ENCODE measurements around the gene SH3RF3. TPM values are rescaled to one million over a fixed set of nuclear protein-coding genes. Genes with fewer than 3 reads are reported as not detected.

The SH3RF3 gene
- total RNA-seq, 1 donor from 2014 or later = 1.7 TPM

- Mint-ChIP-seq H3K4me1 (ENCODE audit: low read depth, unreplicated experiment) (no peaks in the 10 kb centered on the region), H3K4me3 (ENCODE audit: unreplicated experiment) (no peak overlapping the region), H3K27ac (ENCODE audit: unreplicated experiment) (no peak overlapping the region), H3K9me3 (ENCODE audit: unreplicated experiment) (no peaks in the 10 kb centered on the region), H3K27me3 (ENCODE audit: unreplicated experiment) (peaks cover 4% of the 10 kb centered on the region), H3K36me3 (ENCODE audit: unreplicated experiment) (no peaks in the 10 kb centered on the region)
- no peak for DNase-seq
- TF ChIP-seq, protein P1, sequence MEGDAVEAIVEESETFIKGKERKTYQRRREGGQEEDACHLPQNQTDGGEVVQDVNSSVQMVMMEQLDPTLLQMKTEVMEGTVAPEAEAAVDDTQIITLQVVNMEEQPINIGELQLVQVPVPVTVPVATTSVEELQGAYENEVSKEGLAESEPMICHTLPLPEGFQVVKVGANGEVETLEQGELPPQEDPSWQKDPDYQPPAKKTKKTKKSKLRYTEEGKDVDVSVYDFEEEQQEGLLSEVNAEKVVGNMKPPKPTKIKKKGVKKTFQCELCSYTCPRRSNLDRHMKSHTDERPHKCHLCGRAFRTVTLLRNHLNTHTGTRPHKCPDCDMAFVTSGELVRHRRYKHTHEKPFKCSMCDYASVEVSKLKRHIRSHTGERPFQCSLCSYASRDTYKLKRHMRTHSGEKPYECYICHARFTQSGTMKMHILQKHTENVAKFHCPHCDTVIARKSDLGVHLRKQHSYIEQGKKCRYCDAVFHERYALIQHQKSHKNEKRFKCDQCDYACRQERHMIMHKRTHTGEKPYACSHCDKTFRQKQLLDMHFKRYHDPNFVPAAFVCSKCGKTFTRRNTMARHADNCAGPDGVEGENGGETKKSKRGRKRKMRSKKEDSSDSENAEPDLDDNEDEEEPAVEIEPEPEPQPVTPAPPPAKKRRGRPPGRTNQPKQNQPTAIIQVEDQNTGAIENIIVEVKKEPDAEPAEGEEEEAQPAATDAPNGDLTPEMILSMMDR (IDR thresholded peaks at IDR 0.05; ENCODE audit: partially characterized antibody, unreplicated experiment) = no peak
These were observed 118.8 kb downstream of the SH3RF3 start for GRCh38 chr2:109247812-109248211.

DNA sequence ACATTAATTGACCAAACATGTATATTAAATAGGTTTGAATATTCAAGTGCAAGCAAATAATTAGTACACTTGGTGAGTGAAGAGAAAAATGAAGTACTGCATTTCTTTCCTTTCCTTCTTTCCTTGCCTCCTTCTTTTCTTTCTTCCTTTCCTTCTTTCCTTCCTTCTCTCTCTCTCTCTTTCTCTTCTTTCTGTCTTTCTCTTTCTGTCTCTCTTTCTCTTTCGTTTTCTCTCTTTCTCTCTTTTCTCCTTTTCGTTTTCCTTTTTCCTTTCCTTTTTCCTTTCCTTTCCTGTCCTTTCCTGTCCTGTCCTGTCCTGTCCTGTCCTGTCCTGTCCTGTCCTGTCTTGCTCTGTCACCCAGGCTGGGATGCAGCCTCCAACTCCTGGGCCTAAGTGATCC, 119.6 kb downstream of the SH3RF3 start:
- H3K27ac Mint-ChIP-seq (ENCODE audit: unreplicated experiment) = no peak overlapping the region
- DNase-seq = no peak
- H3K36me3 Mint-ChIP-seq (ENCODE audit: unreplicated experiment) = no peaks in the 10 kb centered on the region
- H3K9me3 Mint-ChIP-seq (ENCODE audit: unreplicated experiment) = no peaks in the 10 kb centered on the region
- no peak overlapping the region for H3K4me3 Mint-ChIP-seq (ENCODE audit: unreplicated experiment)
- H3K27me3 Mint-ChIP-seq (ENCODE audit: unreplicated experiment) = peaks cover 4% of the 10 kb centered on the region
- TF ChIP-seq, protein P1 (IDR thresholded peaks at IDR 0.05; ENCODE audit: partially characterized antibody, unreplicated experiment) = no peak
- no peaks in the 10 kb centered on the region for H3K4me1 Mint-ChIP-seq (ENCODE audit: low read depth, unreplicated experiment)

DNA sequence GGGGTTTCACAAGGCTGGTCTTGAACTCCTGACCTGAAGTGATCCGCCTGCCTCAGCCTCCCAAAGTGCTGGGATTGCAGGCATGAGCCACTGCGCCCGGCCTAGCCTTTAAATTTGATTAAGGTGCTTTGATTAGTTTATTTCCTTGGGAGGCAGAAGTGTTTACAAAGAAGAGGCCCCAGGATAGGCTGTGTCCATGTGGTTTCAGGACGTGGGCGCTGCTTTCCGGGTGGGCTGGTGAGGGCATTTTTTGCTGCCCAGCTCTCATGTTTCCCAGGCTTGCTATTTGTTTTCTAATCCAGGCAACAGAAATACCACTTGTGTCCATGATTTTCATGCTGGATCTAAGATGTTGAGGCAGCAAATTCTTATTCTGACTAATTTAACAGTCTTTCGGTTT, 124.2 kb downstream of the SH3RF3 start:
- H3K27ac Mint-ChIP-seq (ENCODE audit: unreplicated experiment) = no peak overlapping the region
- H3K36me3 Mint-ChIP-seq (ENCODE audit: unreplicated experiment) = no peaks in the 10 kb centered on the region
- H3K9me3 Mint-ChIP-seq (ENCODE audit: unreplicated experiment) = no peaks in the 10 kb centered on the region
- no peak for DNase-seq
- H3K4me1 Mint-ChIP-seq (ENCODE audit: low read depth, unreplicated experiment) = no peaks in the 10 kb centered on the region
- peaks cover 6% of the 10 kb centered on the region for H3K27me3 Mint-ChIP-seq (ENCODE audit: unreplicated experiment)
- H3K4me3 Mint-ChIP-seq (ENCODE audit: unreplicated experiment) = no peak overlapping the region
- TF ChIP-seq, protein P1 (IDR thresholded peaks at IDR 0.05; ENCODE audit: partially characterized antibody, unreplicated experiment) = no peak

DNA sequence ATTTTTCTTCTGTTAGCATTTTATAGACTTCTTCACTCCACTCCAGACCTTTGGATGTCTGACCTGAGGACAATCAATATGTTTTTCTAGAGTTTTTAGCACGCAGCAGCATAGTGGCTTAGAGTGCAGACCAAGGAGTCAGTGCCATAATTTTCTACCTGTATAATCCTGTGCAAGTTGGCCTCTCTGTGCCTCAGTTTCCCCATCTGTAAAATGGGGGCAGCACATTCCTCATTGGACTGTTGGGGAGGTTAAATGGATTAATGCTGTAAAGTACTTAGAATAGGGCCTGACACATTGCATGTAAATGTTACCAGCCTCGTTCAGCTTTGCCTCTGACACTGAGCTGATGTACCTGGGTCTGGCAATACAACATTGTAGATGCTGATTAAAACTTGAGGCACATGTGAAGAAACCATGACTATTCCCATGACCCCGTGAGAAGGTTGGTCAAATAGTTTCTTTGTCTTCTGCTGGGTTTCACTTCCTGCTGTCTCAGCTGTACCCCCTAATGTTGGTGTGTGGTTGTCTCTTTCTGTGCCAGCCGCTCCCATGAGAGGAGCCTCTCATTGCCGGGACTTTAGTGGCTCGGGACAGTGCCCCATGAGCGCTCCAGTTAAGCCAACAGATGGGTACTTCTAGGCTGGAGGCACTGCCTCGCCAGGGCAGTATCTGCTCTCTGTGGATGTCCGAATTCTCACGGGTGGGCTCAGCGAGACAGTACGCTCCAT, 125.3 kb downstream of the SH3RF3 start:
- TF ChIP-seq, protein P1 (IDR thresholded peaks at IDR 0.05; ENCODE audit: partially characterized antibody, unreplicated experiment) = no peak
- no peaks in the 10 kb centered on the region for H3K4me1 Mint-ChIP-seq (ENCODE audit: low read depth, unreplicated experiment)

DNA sequence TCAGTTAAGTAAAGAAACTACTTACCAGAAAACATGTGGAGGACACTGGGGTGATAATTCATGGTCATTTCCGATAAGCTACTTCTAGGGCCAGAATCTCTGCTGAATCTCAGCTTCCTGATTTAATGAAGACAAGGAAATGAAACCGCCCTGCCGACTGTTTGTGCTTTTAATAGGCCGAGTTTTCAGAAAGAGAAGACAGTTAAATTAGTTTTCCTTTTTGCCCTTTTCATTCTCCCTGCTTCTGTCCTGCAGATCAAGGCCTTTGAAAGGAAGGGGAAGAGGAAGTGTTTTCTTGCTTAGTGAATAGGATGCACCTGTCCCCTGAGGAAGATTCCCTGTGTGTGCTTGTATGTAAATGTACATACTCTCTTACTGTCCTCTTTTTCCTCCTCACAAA, 126.6 kb downstream of the SH3RF3 start:
- no peak for DNase-seq
- Mint-ChIP-seq H3K27ac (ENCODE audit: unreplicated experiment) (no peak overlapping the region), H3K27me3 (ENCODE audit: unreplicated experiment) (peaks cover 3% of the 10 kb centered on the region), H3K4me1 (ENCODE audit: low read depth, unreplicated experiment) (no peaks in the 10 kb centered on the region), H3K4me3 (ENCODE audit: unreplicated experiment) (no peak overlapping the region), H3K9me3 (ENCODE audit: unreplicated experiment) (no peaks in the 10 kb centered on the region), H3K36me3 (ENCODE audit: unreplicated experiment) (no peaks in the 10 kb centered on the region)
- TF ChIP-seq, protein P1 (IDR thresholded peaks at IDR 0.05; ENCODE audit: partially characterized antibody, unreplicated experiment) = no peak

More for the DNA sequence above, 125.3 kb downstream of the SH3RF3 start:
- Mint-ChIP-seq H3K27me3 (ENCODE audit: unreplicated experiment) (peaks cover 3% of the 10 kb centered on the region), H3K4me3 (ENCODE audit: unreplicated experiment) (no peak overlapping the region), H3K27ac (ENCODE audit: unreplicated experiment) (no peak overlapping the region), H3K36me3 (ENCODE audit: unreplicated experiment) (no peaks in the 10 kb centered on the region), H3K9me3 (ENCODE audit: unreplicated experiment) (no peaks in the 10 kb centered on the region)
- no peak for DNase-seq

All from glutamatergic neuron (in vitro differentiated cells).